CD4-positive, alpha-beta T cell treated with Interleukin-15 for 1 hour (primary cell): ENCODE data around the gene HMGN3.

Experiments
- DNase-seq: peaks from one replicate; pipeline ENCODE4 v3.0.0-alpha.2; 2020

Gene HMGN3

GRCh38 chr6:79173378-79173777 lies 61.1 kb downstream of the HMGN3 start:
- no peak for DNase-seq

- no peak for DNase-seq
Measured at GRCh38 chr6:79170959-79171358, 63.5 kb downstream of the HMGN3 start.

GRCh38 chr6:79170431-79170830 lies 64.1 kb downstream of the HMGN3 start:
- no peak for DNase-seq

- no peak for DNase-seq
Measured at GRCh38 chr6:79168695-79168980, 65.8 kb downstream of the HMGN3 start.

- no peak for DNase-seq
Measured at GRCh38 chr6:79167931-79168694, 66.4 kb downstream of the HMGN3 start.

GRCh38 chr6:79159846-79160245 lies 74.6 kb downstream of the HMGN3 start:
- no peak for DNase-seq

GRCh38 chr6:79158856-79159516 lies 75.5 kb downstream of the HMGN3 start:
- no peak for DNase-seq

- no peak for DNase-seq
Measured at GRCh38 chr6:79157961-79158644, 76.4 kb downstream of the HMGN3 start.

- DNase-seq = no peak
Measured at GRCh38 chr6:79152269-79152737, 82.2 kb downstream of the HMGN3 start.
